HFFc6 (cell line): ENCODE data around the gene FJX1. TPM values are rescaled to one million over a fixed set of nuclear protein-coding genes. Genes with fewer than 3 reads are reported as not detected.

Source experiments
- DNase-seq: peaks from one replicate; pipeline ENCODE4 v3.0.0-alpha.2; 2018
- H3K27ac Mint-ChIP-seq: 2 replicates; pipeline ENCODE4 v1.8.0; 2020; ENCODE audit warnings: mild to moderate bottlenecking, mixed read lengths
- H3K27me3 Mint-ChIP-seq: 2 replicates; pipeline ENCODE4 v1.8.0; 2021; ENCODE audit warnings: mild to moderate bottlenecking, moderate library complexity, mixed read lengths; ENCODE audit not compliant: insufficient read depth
- H3K36me3 Mint-ChIP-seq: 2 replicates; pipeline ENCODE4 v1.8.0; 2021; ENCODE audit warnings: low read depth, mixed read lengths
- H3K4me1 Mint-ChIP-seq: 2 replicates; pipeline ENCODE4 v1.8.0; 2020; ENCODE audit warnings: low read depth, mixed read lengths
- H3K4me3 Mint-ChIP-seq: 2 replicates; pipeline ENCODE4 v1.8.0; 2020; ENCODE audit warnings: mild to moderate bottlenecking, moderate library complexity, mixed read lengths
- H3K9me3 Mint-ChIP-seq: 2 replicates; pipeline ENCODE4 v1.8.0; 2020; ENCODE audit warnings: mild to moderate bottlenecking, mixed read lengths
- total RNA-seq, 6 experiments: library from RNA; stranded (reverse); fragmentation: NEBNext Ultra II Directional; extraction: Animal tissue kit (Norgen Biotek cat#: 25700); gene quantifications; 2 replicates in 1 of 6; 3 replicates in 5 of 6; pipeline ENCODE4 v1.2.3, GENCODE V29; 2021
- TF ChIP-seq, protein P1 (sequence below): fragments of 200-600 bp; sonication (generic); IDR thresholded peaks from 2 replicates; pipeline ENCODE4 v1.5.0; 2021; ENCODE audit warnings: antibody characterized with exemption, mild to moderate bottlenecking

The FJX1 gene
- total RNA-seq, 6 experiments from 2014 or later: 40.7 to 58.6 (median 46.8) TPM

DNA sequence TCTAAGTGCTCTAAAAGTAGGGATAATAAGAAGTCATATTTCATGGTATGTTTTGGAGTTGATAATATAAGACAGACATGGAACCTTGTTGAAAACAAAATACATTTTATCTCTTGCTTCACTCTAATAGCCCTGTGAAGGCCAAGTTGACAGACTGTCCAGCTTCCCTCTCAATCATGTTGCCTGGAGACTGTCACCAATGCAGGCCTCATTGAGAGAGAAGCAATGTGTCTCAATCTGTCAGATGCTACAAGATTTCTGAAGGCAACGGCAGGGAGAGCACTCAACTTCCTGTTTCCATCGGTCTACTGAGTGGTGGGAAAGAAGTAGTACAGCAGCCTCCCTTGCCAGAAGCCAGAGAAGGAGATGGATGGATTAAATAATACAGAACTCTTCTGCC is 23.6 kb upstream of the FJX1 start:
- no peak for DNase-seq
- Mint-ChIP-seq H3K4me1 (peaks cover 40% of the 10 kb centered on the region), H3K9me3 (no peaks in the 10 kb centered on the region), H3K36me3 (peaks cover 6% of the 10 kb centered on the region; the same call in 1 of the 2 replicates), H3K4me3 (no peak overlapping the region), H3K27me3 (peaks cover 7% of the 10 kb centered on the region; the same call in 1 of the 2 replicates), H3K27ac (no peak overlapping the region)
- TF ChIP-seq, protein P1, sequence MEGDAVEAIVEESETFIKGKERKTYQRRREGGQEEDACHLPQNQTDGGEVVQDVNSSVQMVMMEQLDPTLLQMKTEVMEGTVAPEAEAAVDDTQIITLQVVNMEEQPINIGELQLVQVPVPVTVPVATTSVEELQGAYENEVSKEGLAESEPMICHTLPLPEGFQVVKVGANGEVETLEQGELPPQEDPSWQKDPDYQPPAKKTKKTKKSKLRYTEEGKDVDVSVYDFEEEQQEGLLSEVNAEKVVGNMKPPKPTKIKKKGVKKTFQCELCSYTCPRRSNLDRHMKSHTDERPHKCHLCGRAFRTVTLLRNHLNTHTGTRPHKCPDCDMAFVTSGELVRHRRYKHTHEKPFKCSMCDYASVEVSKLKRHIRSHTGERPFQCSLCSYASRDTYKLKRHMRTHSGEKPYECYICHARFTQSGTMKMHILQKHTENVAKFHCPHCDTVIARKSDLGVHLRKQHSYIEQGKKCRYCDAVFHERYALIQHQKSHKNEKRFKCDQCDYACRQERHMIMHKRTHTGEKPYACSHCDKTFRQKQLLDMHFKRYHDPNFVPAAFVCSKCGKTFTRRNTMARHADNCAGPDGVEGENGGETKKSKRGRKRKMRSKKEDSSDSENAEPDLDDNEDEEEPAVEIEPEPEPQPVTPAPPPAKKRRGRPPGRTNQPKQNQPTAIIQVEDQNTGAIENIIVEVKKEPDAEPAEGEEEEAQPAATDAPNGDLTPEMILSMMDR: no peak

DNA sequence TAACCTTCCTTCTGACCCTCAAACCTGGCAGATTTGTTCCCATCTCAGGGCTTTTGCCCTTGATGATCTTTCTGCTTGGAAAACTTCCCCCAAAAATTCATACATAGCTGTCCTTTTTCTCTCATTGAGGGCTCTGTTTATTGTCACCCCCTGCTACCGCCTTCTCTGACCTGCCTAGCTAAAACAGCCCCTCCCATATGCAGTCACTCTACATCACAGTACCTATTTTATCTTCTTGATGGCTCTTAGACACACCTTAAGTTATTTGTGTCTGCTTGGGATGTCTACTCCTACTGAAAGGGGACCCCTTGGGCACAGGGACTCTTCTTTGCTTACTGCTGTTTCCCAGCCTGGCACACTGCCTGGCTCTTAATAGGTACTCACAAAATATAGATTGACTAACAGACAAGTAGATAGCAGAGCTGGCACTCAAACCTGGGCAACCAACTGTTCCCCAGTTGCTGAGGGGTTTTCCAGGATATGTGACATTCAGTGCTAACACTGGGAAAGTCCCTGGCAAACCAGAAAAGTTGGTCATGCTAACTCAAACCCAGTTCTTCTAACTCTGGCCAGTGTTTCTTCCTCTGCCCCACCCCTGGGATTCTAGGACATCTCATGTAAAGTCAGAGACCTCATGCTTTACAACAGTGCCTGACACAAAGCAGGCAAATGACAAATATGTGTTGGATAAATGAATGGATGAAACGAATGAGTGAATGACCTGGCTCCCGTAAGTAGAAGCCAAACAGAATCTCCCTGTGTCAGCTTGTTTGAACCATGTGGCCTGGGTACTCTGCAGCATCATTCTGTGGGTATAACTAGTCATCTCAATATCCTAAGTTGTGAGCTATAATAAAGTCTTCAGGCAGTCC is 19.8 kb upstream of the FJX1 start:
- Mint-ChIP-seq H3K27me3 (peaks cover 5% of the 10 kb centered on the region; the same call in 1 of the 2 replicates), H3K27ac (no peak overlapping the region), H3K9me3 (no peaks in the 10 kb centered on the region), H3K4me3 (no peak overlapping the region), H3K4me1 (peaks cover 13% of the 10 kb centered on the region), H3K36me3 (peaks cover 6% of the 10 kb centered on the region; the same call in 1 of the 2 replicates)
- no peak for DNase-seq
- TF ChIP-seq, protein P1: no peak

DNA sequence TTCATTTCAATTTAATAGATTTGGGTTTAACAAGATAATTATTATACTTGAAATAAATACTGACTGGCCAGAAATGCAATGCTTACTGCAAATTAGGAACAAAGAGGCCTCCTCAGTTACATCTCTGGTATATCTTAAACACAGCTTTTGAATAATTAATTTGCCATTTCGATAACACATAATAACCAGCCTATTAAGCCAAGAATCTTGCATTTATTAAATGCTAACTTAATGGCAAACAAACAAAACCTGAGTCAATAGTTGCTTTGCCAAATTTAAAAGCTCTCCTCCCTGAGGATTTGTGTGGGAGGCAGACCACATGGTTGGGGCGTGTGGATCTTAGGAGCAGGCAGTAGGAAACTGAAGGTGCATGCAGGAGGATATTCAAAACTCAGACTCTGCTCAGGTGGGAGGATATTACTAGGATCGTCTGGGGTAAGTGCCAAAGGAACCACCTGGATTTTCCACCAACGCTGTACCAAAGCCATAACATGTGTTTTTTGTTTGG is 17.9 kb upstream of the FJX1 start:
- Mint-ChIP-seq H3K4me1 (peaks cover 9% of the 10 kb centered on the region), H3K4me3 (no peak overlapping the region), H3K9me3 (no peaks in the 10 kb centered on the region), H3K36me3 (peaks cover 6% of the 10 kb centered on the region; the same call in 1 of the 2 replicates), H3K27ac (no peak overlapping the region), H3K27me3 (no peaks in the 10 kb centered on the region)
- no peak for DNase-seq
- TF ChIP-seq, protein P1: no peak

DNA sequence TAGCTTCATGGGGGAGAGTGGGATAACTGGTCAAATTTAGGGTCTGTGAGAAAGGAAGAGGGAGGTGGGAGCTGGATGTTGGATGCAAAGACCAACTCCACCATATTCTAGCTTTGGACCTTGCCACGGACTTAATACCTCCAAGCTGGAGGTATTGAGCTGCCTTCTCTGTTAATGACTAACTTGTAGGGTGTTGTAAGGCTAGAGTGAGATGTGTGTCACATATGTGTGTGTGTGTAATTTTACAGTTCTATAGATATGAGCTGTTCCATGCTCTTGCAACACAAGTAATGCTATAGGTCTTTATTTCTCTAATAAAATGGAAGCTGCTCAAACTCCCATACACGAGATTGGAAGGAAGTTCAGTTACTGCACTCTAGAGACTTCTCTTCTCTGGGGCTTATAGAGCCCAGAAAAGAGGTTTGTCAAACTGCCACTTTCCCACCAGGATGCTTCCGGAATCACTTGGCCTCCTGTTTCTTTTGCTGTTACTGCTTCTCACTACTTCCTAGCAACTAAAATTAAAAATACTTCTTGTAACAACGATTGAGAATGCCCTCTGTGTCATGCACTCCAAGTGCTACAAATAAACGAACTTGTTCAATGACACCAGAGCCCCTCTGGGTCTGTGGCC is 16.0 kb upstream of the FJX1 start:
- Mint-ChIP-seq H3K27me3 (no peaks in the 10 kb centered on the region), H3K36me3 (no peaks in the 10 kb centered on the region), H3K27ac (no peak overlapping the region), H3K9me3 (no peaks in the 10 kb centered on the region), H3K4me3 (no peak overlapping the region), H3K4me1 (peaks cover 14% of the 10 kb centered on the region)
- TF ChIP-seq, protein P1: no peak
- no peak for DNase-seq

DNA sequence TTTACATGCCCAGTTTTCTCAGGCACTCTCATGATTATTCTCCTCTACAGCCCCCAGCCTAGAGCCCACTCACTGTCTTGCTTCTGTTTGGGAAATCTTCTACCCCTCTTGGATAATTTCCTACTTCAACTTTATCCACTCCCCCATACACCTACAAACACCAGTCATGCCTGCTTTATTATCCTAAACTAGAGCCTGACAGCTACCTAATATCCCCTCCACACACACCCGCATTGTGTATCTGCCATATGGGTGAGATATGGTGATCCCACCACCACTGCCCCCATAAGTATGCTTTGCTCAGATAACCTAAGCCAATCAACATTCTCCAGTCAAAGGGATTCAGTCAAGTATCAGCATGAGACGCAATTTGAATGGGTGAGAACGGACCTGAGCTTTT is 15.3 kb upstream of the FJX1 start:
- Mint-ChIP-seq H3K36me3 (no peaks in the 10 kb centered on the region), H3K4me3 (no peak overlapping the region), H3K27me3 (no peaks in the 10 kb centered on the region; the same call in 1 of the 2 replicates), H3K4me1 (peaks cover 14% of the 10 kb centered on the region), H3K27ac (no peak overlapping the region), H3K9me3 (no peaks in the 10 kb centered on the region)
- no peak for DNase-seq
- TF ChIP-seq, protein P1: no peak
